AML-193 (cell line): ENCODE measurements around the gene RAET1L.
"Not testable (repeated sequence)": the region's sequence is repeated elsewhere in the genome, so short reads cannot be mapped to it uniquely, and the experiment has no call there.

Source experiments
- DNase-seq, 2 experiments: peaks; one replicate each; lab custom pipeline; 2025; lab: John Stamatoyannopoulos, UW

RAET1L gene, protein sequence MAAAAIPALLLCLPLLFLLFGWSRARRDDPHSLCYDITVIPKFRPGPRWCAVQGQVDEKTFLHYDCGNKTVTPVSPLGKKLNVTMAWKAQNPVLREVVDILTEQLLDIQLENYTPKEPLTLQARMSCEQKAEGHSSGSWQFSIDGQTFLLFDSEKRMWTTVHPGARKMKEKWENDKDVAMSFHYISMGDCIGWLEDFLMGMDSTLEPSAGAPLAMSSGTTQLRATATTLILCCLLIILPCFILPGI

DNA sequence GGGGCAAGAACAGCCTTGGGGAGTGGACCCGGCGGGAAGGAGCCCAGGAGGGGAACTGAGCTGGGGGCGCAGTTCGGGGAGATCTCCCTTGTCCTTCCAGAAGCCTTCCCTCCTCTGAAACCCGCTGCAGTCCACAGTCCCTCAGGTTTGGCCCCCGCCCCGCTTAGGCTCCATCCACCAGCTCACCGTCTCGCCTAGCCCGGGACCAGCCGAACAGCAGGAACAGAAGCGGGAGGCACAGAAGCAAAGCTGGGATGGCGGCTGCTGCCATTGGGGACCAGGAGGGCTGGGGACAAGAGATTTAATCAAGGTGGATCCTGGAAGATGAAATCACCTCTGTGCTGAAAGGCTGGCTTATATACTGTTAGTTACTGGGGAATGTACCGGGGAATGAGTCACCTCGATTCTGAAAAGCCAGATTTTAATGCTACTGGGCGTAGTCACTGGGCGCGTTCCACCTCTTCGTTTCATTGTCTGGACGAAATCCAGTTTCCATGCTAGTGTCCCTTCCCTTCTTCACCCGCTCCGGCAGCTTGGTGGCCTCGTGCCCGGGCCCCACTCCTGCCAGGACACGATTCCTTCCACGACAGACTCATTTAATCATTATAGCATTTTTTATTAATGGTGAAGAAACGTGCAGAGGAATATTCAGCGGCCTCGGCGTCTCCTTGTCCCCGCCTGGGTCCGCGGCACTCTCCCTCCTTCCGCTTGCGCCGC is at the start of gene RAET1L:
Gene RAET1L (minus strand): TSS at position 332 of the 717 bp plus-strand sequence. CDS start 61 bp downstream, at position 271.
- no peak for DNase-seq

DNA sequence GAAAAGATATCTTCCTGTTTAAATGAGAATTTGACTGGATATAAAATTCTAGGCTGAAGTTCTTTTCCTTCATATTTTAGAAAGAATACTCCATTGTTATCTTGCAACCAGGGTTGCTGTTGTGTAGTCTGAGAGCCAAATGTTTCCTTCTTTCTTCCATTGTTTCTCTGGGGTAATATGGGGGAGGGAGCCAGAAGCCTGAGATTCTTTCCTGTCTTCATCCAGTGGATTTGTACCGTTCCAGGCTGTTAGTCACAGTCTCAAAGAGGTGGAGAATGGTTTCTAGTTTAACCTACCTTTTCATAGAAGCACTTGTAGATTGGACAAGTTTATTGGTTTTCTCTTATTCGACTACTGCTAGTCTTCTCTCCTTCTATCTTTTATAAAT is 49.7 kb upstream of the RAET1L start:
- no peak for DNase-seq

DNA sequence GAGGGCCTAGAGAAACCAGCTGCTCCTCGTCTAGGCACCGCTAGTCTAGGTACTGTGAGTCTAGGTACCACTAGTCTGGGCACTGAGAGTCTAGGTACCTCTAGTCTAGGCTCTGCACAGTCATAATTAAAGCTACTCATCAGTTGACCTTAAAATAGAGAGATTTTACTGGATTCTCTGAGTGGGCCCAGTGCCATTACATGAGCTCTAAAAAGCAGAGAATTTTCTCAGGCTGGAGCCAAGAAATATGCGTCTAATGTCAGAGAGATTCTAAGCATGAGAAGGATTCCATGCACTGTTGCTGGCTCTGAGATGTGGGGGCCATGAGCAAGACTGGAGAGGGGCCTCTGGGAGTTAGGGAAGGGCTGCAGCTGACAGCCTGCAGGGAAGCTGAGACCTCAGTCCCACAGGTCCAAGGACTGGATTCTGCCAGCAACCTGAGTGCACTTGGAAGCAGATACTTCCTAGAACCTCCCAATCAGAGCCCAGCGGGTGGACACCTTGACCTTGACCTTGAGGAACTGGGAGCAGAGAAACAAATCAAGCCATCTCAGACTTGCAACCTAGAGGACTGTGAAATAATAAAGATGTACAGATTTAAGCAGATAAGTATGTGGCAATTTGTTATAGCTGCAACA is 49.2 kb upstream of the RAET1L start:
- not testable (repeated sequence) for DNase-seq

DNA sequence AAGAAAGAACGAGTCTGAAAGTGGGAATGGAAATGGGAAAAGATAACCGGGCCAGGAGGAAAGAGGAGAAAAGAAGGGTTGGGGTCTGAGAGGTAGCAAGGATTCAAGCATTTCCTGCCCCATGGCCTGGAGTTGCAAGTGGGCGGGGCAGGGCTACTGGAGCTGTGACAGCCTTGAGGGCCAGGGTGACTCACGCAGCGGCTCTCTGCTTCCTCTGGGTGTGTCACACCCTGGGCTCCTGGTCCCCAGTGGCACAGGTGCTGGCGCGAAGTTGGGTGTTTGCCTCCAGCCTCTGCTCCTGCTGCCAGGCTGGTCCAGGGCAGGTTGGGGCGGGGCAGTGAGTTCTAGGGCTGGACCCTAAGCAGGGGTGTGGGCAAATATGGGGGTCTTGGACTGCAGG is 46.9 kb upstream of the RAET1L start:
- no peak for DNase-seq

DNA sequence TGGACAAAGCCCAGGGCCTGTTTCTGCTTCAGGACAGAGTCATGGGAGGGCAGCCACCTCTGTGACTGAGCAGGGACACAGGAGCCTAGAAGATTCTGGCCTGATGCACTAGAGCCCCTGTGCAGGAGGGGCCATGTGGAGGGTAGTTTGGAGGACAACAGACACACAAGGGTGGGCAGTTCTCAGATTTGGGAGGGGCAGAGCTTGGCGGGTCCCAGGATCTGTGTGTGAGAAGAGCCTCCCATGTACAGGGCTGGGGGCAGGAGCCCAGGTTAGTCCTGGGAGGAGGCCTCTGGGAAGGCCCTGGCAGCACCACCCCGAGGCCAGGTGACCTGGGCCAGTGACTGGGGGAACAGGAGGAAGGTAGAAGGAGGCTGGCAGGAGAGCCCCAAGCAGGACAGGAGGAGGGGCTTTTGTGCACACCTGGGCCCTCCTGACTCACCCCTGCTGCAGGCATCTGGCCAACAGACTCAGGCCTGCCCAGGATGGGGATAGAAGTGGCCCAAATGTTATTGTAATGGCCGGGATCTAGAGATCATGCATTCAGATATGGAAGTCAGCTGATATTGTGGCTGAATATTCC is 45.0 kb upstream of the RAET1L start:
- DNase-seq = no peak

DNA sequence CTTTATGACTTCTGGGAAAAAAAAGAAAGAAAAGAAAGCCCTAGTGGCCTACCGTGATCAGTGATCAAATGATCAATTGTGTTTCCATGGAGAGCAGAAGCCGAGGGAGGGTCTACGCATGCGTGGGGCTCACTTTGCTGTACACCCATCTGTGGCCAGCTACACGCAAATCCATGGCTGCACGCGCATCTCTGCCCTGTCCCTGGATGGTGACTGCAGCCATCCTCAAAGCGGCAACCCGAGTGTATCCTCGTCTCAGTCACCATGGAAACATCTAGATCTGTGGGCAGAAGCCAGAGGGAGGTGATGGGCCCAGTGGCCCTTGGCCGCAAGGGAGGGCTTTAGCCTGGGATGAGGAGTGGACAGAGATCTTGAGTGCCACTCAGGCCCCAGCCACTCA is 44.4 kb upstream of the RAET1L start:
- no peak for DNase-seq

DNA sequence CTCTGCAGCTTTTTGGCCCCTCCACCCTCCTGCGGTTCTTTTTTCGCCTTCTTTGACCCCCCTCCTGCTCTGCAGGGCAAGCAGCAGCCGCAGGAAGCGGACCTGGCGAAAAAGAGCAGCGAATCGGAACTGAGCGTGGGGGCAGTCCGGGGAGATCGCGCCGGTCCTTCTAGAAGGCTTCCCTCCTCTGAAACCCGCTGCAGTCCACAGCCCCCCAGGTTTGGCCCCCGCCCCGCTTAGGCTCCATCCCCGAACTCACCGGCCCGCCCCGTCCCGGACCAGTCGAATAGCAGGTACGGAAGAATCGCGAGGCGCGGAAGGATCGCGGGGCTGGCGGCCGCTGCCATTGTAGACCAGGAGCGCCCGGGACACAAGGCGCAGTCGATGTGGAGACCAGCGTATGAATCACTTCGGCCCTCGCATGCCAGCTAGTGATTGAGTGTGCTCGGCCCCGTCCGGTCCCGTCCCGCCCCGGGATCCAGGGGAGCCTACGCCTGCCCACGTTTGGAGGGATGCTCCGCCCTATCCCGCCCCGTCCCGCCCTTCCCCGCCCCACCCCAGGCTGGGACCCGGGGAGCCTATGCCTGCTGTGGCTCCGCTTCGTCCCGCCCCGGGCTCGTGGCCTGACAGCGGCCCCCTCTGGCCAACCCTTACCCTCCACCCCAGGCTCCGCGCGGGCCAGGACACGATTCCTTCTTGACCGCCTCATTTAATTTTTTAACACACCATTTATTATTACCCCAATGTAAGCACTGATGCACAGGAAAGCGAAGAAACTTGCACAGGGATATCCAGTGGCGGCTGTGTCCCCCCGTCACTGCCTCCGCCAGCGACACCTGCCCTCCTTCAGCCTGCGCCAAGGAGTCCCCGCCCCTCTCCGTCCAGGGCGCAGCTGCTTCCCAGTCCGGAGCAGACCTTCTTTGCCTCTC is 43.7 kb upstream of the RAET1L start, which contains the start of gene ULBP3:
Gene ULBP3 (minus strand): TSS at position 402 of the 929 bp plus-strand sequence. CDS start 55 bp downstream, at position 347.
- no peak for DNase-seq

DNA sequence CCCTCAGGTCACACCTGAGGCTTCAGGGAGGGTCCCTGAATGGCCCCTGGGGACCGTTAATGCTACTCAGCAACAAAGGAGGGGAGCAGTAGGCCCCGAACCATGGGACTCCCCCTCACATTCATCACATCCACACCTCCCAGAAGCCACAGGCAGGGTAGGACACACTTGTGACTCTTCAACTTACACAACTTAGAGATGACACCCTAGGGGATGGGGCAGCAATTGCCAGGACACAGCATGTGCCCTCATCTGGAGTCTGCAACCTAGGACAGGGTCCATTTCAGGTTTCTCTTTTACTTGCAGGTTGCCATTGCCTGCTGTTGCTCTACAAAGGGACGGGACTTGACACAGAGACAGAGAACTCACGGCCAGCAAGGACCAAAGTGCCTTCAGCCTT is 42.8 kb upstream of the RAET1L start:
- no peak for DNase-seq

DNA sequence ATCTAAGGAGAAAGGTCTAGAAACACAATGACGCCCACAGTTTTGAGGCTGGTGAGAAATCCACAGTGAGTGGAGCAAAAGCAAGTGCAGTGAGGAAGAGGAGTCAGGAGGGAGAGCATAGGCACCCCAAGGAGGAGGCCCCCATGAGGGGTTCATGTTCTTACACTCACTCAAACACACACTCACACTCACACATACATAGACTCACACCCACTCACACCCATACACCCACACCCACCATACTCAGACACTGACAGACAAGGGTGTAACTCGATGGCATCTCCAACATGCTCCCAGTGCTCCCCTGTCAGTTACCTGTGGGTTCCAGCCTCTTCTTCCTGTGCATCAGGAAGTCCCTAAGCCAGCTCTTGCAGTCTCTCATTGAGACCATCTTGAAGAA is 39.8 kb upstream of the RAET1L start:
- DNase-seq = no peak

DNA sequence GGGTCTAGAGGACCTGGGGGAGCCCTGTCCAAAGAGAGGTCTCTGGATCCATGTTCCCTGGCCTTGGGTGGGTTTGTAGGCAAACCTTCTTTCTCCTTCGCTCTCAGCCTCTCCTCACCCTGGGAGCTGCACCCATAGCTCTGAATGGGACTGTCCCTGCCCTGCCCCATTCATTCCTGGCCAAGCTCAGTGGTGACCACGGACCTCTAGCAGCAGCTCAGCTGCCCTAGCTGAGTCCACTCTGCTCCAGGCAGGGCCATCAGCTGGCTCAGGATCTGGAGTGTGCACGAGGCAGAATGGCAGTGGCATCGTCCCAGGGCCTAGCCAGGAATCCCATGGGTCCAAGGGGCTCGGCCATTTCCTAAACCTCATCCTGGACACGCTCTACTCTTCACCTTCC is 38.3 kb upstream of the RAET1L start:
- DNase-seq = no peak

DNA sequence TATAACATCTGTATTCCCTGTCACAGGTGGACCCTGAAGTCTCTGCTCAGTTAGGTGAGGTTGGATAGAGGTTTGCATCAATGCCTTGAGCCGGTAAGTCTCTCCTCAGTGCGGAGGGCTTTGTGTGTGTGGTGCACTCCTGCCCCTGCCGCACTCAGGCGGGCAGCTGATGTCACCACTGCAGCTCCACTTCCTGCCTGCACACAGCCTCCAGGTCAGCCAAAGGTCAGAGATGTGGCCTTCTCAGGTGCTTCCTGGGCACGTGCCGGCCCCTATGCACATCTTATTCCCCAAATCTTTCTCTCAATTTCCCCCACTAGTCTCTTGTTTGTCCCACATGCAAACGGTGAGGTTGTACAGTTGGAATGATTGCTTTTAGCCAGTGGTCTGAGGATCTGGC is 34.6 kb upstream of the RAET1L start:
- DNase-seq = not testable (repeated sequence)

DNA sequence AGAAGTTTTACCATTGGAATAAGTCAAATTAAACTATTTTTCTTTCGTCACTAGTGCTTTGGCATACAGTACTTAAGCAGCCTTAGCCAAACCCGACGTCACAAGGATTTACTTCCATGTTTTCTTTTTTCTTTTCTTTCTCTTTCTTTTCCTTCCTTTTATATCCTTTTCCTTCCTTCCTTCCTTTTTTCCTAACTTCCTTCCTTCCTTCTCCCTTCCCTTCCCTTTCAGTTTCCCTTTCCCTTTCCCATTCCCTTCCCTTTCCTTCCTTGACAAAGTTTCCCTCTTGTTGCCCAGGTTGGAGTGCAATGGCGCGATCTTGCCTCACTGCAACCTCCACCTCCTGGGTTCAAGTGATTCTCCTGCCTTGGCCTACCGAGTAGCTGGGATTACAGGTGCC is 33.7 kb upstream of the RAET1L start:
- no peak for DNase-seq

DNA sequence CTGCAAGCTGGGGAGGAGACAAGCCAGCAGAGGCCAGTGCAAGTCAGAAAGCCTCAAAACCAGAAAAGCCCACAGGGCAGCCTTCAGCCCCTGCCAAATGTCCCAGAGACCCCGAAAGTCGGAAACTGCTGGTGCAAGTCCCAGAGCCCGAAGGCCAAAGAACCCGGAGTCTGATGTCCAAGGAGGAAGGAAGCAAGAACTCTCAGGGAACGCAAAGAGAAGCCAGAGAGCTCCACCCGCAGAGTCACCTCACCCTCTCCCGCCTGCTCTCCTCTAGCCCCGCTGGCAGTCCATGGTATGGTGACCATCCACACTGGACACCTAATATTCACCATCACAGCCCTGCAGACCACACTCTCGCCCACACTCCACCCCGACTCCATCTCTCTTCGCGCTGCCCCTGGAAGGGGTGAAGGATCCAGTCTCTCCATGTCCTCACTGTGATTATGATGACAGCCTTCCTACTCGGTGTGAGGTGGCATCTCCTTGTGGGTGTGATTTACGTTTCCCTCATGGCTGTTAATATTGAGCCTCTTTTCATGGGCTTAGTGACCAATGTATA is 33.0 kb upstream of the RAET1L start:
- no peak for DNase-seq

DNA sequence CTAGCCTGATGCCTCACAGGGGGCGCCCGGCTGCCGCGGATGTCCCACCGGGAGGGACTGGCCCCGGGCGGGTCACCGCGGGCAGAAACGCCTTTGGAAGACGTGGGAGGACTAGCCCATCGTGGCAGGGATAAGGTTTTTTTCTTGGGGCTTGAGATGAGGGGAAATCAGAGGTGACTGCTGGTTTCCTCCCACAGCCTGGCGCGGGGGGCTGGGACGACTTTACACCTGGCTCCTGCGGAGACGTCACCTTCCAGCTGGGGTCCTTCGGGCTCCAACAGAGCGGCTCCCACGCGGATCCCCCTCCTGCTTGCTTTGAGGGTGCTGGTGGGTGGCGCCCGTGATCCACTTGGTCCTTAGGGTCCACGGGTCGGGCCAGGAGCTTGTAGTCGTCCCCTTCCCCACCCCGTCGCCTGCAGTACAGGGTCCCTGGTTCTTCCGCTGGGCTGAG is 32.2 kb upstream of the RAET1L start:
- no peak for DNase-seq

DNA sequence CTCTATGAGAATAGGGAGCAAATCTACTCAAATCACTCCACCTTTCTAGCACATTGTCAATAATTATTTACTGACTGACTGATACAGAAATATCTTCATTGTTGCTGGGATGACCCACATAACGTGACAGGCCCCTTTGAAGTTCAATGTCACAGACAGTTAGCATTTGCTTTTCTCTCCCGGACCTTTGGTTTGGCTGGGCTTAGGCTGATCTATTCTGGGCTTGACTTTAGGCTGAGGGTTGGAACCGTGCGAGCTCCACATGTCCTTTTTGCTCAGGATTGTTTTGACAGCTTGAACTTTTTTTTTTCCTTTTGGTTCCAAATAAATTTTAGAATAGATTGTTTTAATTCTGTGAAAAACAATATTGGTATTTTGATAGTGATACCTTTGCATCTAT is 31.6 kb upstream of the RAET1L start:
- no peak for DNase-seq

DNA sequence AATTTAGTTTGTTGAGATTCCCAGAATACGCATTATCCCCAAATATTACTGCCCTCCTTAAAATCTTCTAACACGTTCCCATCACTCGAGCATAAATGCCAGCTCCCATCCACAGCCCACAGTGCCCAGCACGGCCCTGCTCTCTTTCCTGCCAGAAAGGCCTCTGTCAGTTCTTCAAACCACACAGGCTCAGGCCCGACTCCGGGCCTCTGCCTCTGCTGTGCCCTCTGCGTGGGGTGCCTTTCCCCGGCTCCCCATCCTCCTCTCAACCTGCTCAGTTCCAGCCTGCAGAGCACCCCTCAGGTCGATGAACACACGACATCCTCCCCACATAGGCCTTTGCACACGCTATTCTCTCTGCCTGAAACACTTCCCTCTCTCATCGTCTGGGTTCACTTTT is 30.8 kb upstream of the RAET1L start:
- no peak for DNase-seq

DNA sequence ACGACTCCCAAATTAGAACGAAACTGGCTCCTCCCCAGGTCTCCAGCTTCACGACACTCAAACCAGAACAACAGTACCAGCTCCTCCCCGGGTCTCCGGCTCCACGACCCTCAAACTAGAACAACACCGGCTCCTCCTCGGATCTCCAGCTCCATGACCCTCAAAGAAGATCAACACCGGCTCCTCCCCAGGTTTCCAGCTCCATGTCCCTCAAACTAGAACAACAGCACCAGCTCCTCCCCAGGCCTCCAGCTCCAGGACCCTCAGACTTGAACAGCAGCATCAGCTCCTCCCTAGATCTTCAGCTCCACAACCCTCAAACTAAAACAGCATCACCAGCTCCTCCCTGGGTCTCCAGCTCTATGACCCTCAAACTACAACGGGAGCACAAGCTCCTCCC is 29.8 kb upstream of the RAET1L start:
- no peak for DNase-seq

DNA sequence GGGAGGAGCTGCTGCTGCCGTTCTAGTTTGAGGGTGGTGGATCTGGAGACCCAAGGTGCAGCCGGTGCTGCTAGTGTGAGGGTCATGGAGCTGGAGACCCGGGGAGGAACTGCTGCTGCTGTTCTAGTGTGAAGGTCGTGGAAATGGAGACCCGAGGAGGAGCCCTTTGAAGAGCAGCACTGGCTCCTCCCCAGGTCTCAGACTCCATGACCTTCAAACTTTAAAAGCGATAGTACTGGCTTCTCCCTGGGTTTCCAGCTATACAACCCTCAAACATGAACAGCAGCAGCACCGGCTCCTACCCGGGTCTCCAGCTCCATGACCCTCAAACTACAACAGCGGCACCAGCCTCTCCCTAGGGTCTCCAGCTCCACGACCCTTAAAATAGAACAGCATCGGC is 28.1 kb upstream of the RAET1L start:
- DNase-seq = no peak

DNA sequence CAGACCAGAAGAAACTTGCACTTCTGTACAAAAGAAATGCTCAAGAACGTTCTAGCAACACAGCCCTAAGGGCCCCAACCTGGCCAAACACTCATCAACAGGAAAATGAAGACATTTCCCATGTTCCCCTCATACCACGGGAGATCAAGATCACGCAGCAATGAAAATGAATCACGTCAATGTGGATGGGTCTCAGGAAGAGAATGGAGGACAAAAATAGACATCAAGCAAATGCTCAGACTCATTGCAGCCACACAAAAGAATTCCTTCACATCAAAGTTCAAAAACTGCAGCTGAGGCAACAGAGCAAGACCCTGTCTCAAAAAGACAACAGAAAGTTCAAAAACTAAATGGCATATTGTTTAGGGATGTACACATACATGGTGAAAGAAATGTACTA is 25.5 kb upstream of the RAET1L start:
- no peak for DNase-seq

DNA sequence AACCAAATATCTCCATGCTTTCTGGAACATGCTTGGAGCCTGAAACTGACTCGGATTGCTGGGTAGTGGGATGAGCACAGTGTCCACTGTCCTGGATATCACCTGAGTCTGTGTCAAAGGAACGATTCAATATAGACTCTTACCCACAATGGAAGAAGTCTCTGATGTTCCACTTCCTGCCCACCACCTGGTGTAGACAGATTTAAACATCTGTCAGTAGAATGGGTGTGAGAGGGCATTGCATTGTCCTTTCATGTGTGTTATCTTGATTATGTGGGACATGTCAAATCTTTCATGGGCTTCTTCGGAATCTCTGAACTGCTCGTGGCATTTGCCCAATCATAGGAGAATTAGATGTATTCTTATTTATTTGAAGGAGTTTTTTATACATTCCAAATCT is 22.8 kb upstream of the RAET1L start:
- no peak for DNase-seq

DNA sequence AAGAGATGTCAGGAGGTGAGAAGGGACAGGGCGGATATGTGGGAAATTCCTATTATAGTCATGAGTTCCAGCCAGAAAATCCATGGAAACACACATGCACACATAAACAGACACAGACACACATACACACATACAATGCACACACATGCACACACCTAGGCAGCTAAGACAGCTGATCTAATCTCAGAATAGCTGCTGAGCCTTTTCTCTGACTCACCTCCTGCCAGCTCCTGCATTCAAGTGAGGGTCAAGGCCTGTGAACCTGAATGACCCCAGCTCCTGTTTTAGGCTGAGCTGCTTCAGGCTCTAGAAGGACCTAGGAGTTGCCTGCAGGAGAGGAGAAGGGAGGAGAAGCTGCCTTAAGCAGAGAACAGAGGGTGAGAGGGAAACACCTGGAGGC is 21.6 kb upstream of the RAET1L start:
- DNase-seq = no peak
